Gastroesophageal sphincter (tissue), 3 donors: ENCODE results near the gene PARN.

ENCODE experiments used
- EP300 ChIP-seq: sonication (generic); formaldehyde crosslinking; IDR thresholded peaks from one replicate; pipeline ENCODE4 v1.6.1; 2017; ENCODE audit warnings: antibody characterized with exemption, mild to moderate bottlenecking
- POLR2A ChIP-seq, 2 donors: fragments of 450-650 bp; IDR thresholded peaks; one replicate each; pipeline ENCODE4 v1.6.1; 2017; ENCODE audit warnings: antibody characterized with exemption in 2 of 2, mild to moderate bottlenecking in 2 of 2, moderate library complexity in 1 of 2
- POLR2AphosphoS5 ChIP-seq: sonication (generic); formaldehyde crosslinking; IDR thresholded peaks from one replicate; pipeline ENCODE4 v1.6.1; 2017; ENCODE audit warnings: antibody characterized with exemption
- TF ChIP-seq, protein P1 (sequence below), 4 experiments: fragments of 200-600 bp in 2 of 4; fragments of 450-650 bp in 2 of 4; sonication (generic) in 1 of 4; IDR thresholded peaks; one replicate each; pipeline ENCODE4 v1.5.1; 2017 to 2019; ENCODE audit warnings: antibody characterized with exemption in 4 of 4, mild to moderate bottlenecking in 2 of 4, moderate library complexity in 2 of 4

GRCh38 chr16:14389359-14389758 lies 240.7 kb downstream of the PARN start:
- TF ChIP-seq POLR2A (IDR thresholded peaks at IDR 0.05) (no peak), POLR2AphosphoS5 (no peak), EP300 (no peak)
- TF ChIP-seq, protein P1, sequence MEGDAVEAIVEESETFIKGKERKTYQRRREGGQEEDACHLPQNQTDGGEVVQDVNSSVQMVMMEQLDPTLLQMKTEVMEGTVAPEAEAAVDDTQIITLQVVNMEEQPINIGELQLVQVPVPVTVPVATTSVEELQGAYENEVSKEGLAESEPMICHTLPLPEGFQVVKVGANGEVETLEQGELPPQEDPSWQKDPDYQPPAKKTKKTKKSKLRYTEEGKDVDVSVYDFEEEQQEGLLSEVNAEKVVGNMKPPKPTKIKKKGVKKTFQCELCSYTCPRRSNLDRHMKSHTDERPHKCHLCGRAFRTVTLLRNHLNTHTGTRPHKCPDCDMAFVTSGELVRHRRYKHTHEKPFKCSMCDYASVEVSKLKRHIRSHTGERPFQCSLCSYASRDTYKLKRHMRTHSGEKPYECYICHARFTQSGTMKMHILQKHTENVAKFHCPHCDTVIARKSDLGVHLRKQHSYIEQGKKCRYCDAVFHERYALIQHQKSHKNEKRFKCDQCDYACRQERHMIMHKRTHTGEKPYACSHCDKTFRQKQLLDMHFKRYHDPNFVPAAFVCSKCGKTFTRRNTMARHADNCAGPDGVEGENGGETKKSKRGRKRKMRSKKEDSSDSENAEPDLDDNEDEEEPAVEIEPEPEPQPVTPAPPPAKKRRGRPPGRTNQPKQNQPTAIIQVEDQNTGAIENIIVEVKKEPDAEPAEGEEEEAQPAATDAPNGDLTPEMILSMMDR (IDR thresholded peaks at IDR 0.05), result no peak
